ENCODE measurements around the gene FCN2. TPM values are rescaled to one million over a fixed set of nuclear protein-coding genes. Genes with fewer than 3 reads are reported as not detected.
"Not testable (repeated sequence)": the region's sequence is repeated elsewhere in the genome, so short reads cannot be mapped to it uniquely, and the experiment has no call there.

FCN2 gene
- total RNA-seq, 2 donors from 2014 or later = not detected

GRCh38 chr9:134852906-134853654, 27.5 kb upstream of the FCN2 start:
- ATAC-seq (ENCODE audit: insufficient number of reproducible peaks, low FRiP score, low read depth) = no peak
- no peaks in the 10 kb centered on the region for H3K36me3 ChIP-seq
- no peak overlapping the region for H3K4me3 ChIP-seq
- H3K9me3 ChIP-seq = no peaks in the 10 kb centered on the region
- H3K27ac ChIP-seq = no peak overlapping the region
- peaks cover 0 to under 1% of the 10 kb centered on the region in 2 donors for H3K4me1 ChIP-seq (ENCODE audit: control insufficient read depth in 1 of 2, low read depth in 2 of 2)
- no peak for TF ChIP-seq CTCF (IDR thresholded peaks at IDR 0.05)
- DNase-seq (ENCODE audit: low spot score) = no peak
- H3K27me3 ChIP-seq (replicated peaks; ENCODE audit: insufficient read depth) = no peaks in the 10 kb centered on the region

- H3K36me3 ChIP-seq = no peaks in the 10 kb centered on the region
- H3K27ac ChIP-seq = no peak overlapping the region
- H3K9me3 ChIP-seq = no peaks in the 10 kb centered on the region
- ATAC-seq (ENCODE audit: insufficient number of reproducible peaks, low FRiP score, low read depth) = no peak
- TF ChIP-seq CTCF (IDR thresholded peaks at IDR 0.05) = no peak
- peaks cover 3 to 6% of the 10 kb centered on the region in 2 donors for H3K4me1 ChIP-seq (ENCODE audit: control insufficient read depth in 1 of 2, low read depth in 2 of 2)
- no peaks in the 10 kb centered on the region for H3K27me3 ChIP-seq (replicated peaks; ENCODE audit: insufficient read depth)
- no peak overlapping the region for H3K4me3 ChIP-seq
- no peak for DNase-seq (ENCODE audit: low spot score)
Measured at GRCh38 chr9:134853893-134854292, 26.7 kb upstream of the FCN2 start.

- no peak for ATAC-seq (ENCODE audit: insufficient number of reproducible peaks, low FRiP score, low read depth)
- Histone ChIP-seq H3K27me3 (replicated peaks; ENCODE audit: insufficient read depth) (no peaks in the 10 kb centered on the region), H3K4me3 (no peak overlapping the region), H3K36me3 (no peaks in the 10 kb centered on the region), H3K4me1 (ENCODE audit: control insufficient read depth in 1 of 2, low read depth in 2 of 2) (peaks cover 3 to 6% of the 10 kb centered on the region in 2 donors), H3K27ac (no peak overlapping the region), H3K9me3 (no peaks in the 10 kb centered on the region)
- DNase-seq (ENCODE audit: low spot score) = no peak
- no peak for TF ChIP-seq CTCF (IDR thresholded peaks at IDR 0.05)
Measured at GRCh38 chr9:134854541-134854981, 26.0 kb upstream of the FCN2 start.

GRCh38 chr9:134855231-134855899, 25.2 kb upstream of the FCN2 start:
- peaks cover 3 to 6% of the 10 kb centered on the region in 2 donors for H3K4me1 ChIP-seq (ENCODE audit: control insufficient read depth in 1 of 2, low read depth in 2 of 2)
- H3K36me3 ChIP-seq = no peaks in the 10 kb centered on the region
- no peak overlapping the region for H3K4me3 ChIP-seq
- no peak for DNase-seq (ENCODE audit: low spot score)
- no peaks in the 10 kb centered on the region for H3K27me3 ChIP-seq (replicated peaks; ENCODE audit: insufficient read depth)
- H3K27ac ChIP-seq = no peak overlapping the region
- H3K9me3 ChIP-seq = no peaks in the 10 kb centered on the region
- no peak for TF ChIP-seq CTCF (IDR thresholded peaks at IDR 0.05)
- ATAC-seq (ENCODE audit: insufficient number of reproducible peaks, low FRiP score, low read depth) = no peak

- no peaks in the 10 kb centered on the region for H3K36me3 ChIP-seq
- no peaks in the 10 kb centered on the region for H3K9me3 ChIP-seq
- H3K27ac ChIP-seq = no peak overlapping the region
- H3K4me3 ChIP-seq = no peak overlapping the region
- ATAC-seq (ENCODE audit: insufficient number of reproducible peaks, low FRiP score, low read depth) (no peak), DNase-seq (ENCODE audit: low spot score) (no peak)
- H3K27me3 ChIP-seq (replicated peaks; ENCODE audit: insufficient read depth) = no peaks in the 10 kb centered on the region
- no peak for TF ChIP-seq CTCF (IDR thresholded peaks at IDR 0.05)
- H3K4me1 ChIP-seq (ENCODE audit: control insufficient read depth in 1 of 2, low read depth in 2 of 2) = peaks cover 3 to 6% of the 10 kb centered on the region in 2 donors
Measured at GRCh38 chr9:134855900-134856377, 24.7 kb upstream of the FCN2 start.

GRCh38 chr9:134857451-134857850, 23.2 kb upstream of the FCN2 start:
- not testable (repeated sequence) for H3K4me3 ChIP-seq; H3K36me3 ChIP-seq; H3K27me3 ChIP-seq (replicated peaks; ENCODE audit: insufficient read depth); H3K4me1 ChIP-seq (ENCODE audit: control insufficient read depth in 1 of 2, low read depth in 2 of 2); DNase-seq (ENCODE audit: low spot score); H3K9me3 ChIP-seq; ATAC-seq (ENCODE audit: insufficient number of reproducible peaks, low FRiP score, low read depth); H3K27ac ChIP-seq
